ENCODE measurements around the gene TTBK2.

DNA sequence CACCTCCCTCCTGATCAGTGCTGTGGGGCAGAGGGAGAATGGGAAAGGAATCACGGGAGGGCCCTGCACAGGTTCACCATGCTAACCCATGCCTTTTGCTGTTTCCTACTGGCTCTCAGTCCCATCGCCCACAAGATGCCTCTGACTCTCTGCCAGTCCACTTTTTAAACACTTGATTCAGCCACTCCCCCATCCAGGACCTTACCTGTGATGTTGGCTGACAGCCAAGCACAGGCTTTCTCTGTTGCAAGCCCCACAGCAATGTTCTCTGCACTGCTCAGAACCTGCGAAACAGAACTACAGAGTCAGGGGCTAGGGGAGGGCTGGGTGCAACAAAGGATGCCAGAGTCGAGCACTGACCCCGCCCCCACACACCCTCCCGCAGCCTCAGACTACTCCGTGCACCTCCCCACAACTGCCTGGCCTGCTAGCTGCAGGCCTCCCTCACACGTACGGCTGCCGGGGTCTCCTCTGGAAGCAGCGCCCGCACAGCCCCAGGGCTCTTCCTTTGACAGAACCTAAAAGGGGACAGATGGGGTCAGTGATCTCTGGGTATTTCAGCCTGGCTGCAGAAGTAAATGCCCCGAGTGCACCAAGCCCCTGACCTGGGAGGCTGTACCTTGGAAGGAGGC, 192.7 kb downstream of the TTBK2 start:
- no peak for TF ChIP-seq EP300 (IDR thresholded peaks at IDR 0.05; ENCODE audit: low read depth)
- TF ChIP-seq, protein P1, sequence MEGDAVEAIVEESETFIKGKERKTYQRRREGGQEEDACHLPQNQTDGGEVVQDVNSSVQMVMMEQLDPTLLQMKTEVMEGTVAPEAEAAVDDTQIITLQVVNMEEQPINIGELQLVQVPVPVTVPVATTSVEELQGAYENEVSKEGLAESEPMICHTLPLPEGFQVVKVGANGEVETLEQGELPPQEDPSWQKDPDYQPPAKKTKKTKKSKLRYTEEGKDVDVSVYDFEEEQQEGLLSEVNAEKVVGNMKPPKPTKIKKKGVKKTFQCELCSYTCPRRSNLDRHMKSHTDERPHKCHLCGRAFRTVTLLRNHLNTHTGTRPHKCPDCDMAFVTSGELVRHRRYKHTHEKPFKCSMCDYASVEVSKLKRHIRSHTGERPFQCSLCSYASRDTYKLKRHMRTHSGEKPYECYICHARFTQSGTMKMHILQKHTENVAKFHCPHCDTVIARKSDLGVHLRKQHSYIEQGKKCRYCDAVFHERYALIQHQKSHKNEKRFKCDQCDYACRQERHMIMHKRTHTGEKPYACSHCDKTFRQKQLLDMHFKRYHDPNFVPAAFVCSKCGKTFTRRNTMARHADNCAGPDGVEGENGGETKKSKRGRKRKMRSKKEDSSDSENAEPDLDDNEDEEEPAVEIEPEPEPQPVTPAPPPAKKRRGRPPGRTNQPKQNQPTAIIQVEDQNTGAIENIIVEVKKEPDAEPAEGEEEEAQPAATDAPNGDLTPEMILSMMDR (IDR thresholded peaks at IDR 0.05): no peak
- no peak for TF ChIP-seq POLR2A (IDR thresholded peaks at IDR 0.05)

Measured in transverse colon (tissue), 3 donors.